ENCODE data around the gene ERFE.

Gene ERFE

DNA sequence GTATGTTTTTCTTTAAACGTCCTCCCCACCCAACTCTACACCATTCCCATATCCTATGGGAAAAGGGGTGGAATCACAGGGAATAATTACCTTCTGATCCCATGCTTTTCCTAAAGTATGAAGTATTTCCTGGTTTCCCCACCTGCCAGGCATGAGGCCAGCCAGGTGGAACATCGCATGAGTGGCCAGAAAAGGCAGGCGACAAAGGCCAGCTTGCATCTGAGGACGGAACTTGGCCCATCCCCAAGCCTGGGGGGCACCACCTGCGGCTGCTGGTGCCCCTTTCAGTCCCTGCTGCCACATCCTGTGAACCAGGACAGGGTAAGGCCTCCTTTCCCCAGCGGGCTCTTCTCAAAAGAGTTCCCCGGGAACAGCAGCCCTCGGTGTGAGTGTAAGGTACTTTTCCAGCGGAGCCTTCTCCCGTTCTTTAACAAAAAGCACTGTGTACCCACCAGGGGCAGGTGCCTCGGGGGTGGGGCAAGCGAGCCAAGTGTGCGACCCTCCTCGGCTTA lies 1.2 kb upstream of the ERFE start:
- no peak for DNase-seq

DNA sequence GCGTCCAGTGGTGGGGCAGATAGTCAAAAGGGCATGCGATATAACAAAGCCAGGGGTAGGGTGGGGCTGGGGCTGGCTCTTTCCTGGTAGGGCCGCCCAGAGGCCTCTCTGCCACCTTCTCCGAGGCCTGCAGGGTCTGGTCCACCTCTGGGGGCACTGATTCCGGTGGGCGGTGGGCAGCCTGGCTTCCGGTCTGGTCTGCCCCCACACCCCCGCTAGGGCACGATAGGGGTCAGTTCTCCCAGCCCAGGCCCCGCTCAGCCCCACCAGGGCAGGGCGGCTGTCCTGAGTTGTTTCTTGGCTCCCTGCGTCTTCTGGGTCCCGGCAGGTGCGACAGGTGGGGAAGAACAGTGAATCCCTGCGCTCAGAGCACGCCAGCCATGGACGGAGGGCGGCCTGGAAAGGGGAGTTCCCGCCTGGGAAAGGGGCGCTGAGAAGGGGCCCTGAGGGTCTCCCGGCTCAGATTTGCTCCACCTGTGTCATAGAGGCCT lies 707 bp upstream of the ERFE start:
- no peak for DNase-seq

DNA sequence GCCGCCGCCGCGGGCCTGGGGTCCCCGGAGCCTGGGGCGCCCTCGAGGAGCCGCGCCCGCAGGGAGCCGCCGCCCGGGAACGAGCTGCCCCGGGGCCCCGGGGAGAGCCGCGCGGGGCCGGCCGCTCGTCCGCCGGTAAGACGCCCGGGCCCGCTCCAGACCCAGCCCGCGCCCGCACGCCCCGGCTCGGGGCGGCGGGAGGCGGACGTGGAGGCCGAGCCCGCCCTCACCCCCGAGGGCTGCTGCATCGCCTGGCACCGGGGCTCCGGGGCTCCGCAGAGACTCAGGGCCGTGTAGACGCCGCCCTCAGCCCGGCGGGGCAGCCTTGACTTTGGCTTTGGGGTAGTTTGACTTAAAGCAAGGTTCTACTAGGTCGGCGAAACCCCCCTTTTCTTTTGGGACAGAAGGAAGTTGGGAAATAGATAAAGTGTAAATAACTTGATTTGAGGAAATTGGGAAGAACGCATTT lies 335 bp downstream of the ERFE start:
- DNase-seq, result no peak

DNA sequence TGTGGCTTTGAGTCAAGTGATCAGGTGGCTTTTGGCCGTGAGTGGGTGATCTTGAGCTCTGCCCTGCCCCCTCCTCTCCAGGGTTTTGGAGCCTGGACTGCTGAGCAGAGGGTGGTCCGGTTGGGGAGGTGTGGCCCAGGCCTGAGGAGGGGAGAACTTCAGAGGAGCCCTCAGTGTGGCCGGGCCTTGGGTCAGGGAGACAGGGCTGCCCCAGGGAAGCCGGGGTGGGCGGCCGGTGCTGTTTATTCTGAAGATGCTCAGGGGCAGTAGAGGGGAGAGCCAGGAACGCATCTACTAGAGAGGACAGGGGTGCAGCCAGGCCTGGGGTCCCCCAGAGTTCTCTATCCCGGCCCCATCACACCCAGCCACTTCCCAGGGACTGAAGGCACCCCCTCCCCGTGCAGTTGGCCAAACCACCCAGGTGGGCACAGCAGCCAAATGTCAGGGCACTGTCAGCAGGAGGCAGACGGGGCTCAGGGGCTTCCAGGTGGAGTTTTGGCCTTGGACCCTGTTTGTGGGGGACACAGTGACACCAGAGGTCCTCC lies 963 bp downstream of the ERFE start:
- DNase-seq, result no peak

DNA sequence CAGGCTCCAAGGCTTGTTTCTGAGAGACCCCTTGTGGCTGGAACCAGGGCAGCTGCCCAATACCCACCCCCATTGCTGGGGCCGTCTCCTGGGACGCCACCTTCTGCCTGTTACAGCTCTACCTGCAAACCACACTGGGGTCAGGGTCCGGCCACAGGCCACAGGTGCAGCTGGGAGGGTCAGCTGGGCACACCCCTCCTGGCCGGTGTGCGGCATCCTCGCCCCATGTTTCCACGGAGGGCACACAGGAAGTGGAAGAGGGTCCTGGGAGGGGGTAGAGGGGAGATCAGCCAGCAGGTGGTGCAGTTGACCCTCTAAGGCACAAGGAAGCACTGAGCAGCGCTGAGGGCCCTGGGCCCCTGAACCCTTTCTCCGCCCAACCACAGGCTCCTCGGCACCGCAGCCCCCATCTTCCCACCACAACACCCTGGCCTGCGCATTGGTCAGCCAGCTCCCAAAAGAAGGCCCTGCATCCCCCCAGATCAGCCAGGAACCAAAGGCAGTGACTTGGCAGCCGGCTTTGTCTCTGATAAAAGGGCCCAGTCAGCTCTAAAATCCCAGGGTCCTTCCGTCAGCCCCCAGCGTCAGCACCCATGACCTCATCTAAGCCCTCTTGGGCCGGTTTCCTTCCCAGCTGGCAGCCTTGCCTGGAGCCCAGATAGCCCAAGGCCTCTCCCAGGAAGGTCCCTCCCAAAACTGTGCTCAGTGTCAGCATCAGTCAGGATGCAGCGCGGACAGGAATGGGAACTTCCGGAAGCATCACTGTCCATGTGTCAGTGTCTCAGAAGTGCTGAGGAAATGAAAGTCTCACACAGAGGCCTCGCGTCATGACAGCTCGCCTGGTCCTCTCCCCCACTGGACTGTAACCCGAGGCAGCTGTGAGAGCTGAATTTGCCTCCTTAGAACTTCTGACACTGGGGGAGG lies 1.7 kb downstream of the ERFE start:
- DNase-seq, result no peak

DNA sequence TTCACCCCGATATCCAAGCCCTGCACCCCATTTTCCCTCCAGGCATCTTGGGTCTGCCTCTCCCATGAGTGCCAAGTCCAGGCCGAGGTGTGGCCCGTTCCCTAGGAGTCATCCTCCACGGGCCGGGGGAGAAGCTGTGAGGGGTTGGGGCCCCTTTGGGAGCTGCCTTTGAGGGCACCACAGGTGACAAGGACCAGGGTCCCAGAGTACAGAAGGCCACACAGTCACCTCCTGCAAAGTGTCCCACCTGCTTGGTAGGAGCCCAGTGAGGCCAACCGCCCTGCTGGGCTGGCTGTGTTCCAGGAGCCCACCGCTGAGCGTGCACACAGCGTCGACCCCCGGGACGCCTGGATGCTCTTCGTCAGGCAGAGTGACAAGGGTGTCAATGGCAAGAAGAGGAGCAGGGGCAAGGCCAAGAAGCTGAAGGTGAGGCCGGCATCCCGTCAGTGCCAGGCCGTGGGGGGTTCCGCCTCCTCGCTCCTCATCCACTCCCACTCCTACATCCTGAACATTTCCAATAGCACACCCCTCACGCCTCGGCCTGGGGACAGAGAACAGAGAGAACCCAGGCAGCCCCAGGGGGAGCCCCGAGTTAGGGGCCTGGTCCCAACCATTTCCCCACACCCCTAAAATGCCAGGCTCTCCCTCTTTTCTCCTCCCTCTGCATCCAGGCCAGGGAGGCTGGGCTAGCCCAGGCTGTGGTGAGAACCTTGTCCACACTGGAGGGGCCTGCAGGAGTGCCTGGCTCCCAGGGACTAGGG lies 2.7 kb downstream of the ERFE start:
- DNase-seq, result no peak

DNA sequence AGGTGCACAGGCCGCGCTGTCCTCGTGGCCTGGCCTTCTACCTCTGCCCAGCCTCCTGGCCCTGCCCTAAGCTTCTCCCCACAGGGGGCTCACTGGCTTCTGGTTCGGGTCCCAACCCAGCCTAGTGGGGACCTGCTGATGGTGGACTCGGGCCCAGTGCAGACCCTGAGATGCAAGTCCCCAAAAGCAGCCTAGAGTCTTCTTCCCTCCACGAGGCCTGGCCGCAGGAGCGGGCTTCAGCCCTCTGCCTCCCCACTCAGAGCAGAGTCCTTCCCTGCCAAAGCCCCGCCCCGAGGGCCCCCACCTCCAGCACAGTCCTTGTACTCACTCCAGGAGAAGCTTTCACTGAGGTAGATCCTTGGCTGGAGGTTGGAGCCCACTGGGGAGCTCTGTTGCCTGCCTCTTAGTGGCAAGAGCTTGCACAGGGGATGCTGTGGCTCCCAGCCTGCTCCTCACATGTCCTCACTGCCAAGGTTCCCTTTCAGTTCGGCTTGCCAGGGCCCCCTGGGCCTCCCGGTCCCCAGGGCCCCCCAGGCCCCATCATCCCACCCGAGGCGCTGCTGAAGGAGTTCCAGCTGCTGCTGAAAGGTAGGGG lies 3.6 kb downstream of the ERFE start:
- no peak for DNase-seq

DNA sequence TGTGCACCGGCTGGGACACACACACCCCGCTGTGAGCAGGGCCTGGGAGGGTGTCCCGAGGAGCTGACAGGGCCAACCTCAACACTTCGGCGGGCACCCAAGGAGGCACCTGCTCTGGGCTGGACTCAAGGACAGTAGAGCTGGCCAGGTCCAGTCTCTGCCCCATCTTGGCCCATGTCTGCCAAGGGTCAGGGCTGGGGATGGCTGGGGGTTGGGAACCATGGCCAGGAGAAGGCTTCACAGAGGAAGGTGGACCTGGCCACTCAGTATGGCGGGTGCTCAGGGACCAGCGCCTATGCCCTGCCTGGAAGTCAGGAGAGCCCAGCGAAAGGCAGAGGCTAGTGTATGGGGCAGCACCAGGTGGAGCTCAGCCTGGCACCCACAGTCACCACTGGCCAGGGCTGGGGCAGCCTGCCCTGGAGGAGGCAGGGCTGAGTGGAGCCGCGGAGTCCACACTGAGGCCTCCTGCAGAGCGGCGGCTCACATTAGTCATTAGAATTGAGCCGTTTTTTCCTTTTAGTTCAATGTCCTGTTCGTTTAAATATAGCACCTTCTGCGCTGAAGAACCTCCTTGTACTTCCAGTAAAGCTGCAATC lies 4.2 kb downstream of the ERFE start:
- no peak for DNase-seq

DNA sequence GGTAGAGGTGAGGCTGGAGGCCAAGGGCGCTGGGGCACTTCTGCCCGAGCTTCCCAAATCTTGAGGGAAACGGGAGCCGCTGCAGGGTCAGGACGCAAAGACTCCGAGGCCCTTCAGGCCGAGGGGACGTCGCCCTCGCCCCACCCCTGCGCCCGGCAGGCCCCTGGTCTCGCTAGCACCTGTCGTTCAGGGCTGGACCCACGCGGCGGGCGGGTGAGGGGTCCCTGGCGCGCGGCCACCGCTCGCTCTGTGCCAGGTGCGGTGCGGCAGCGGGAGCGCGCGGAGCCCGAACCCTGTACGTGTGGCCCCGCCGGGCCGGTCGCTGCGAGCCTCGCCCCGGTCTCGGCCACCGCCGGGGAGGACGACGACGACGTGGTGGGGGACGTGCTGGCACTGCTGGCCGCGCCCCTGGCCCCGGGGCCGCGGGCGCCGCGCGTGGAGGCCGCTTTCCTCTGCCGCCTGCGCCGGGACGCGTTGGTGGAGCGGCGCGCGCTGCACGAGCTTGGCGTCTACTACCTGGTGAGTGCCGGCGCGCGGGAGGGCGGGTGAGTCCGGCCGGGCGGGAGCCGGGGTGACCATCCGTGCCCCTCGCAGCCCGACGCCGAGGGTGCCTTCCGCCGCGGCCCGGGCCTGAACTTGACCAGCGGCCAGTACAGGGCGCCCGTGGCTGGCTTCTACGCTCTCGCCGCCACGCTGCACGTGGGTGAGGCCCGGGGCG lies 4.9 kb downstream of the ERFE start:
- no peak for DNase-seq

DNA sequence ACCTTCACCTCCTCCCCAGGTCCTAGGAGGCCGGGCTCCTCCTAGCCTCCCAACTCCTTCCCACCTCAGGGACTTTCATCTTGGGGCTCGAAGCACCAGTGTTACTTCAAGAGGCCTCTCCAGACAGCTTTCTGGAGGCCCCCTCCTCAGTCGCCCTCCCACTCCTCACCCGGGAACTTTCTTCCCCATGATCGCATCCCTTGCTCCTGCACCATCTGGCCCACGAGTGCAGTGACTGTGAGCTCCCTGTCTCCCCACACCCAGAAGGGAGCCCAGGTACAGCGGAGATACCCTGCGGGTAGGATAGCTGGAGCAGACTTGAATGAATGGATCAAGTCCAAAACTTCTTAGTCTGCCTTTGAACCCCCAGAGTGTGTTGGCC lies 6.1 kb downstream of the ERFE start:
- DNase-seq, result no peak

DNA sequence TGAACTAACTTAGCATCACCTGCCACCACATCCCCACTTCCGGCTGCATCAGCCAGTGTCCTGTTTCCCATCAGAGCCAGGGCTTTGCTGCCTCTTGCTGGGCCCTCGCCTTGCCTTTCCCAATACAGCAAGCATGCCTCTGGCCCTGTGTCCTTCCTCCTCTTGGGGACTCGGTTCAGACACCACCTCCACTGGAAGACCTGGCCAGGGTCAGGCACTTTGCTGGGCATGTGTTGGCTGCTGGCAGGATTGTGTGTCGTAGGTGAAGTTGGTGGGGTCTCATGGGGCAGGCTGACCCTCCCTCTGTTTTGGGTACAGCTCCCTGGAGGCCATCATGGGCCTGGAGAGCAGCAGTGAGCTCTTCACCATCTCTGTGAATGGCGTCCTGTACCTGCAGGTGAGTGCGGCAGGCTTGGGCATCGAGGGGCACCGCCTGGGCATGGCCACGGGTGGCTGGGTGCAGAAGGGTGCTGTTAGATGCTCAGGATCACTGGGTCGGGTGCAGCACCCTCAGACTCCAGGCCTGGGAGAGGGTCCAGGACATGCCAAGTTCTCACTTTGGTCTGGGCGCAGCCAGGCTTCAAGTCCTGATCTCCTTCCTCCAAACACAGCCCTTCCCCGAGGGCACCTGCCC lies 6.6 kb downstream of the ERFE start:
- no peak for DNase-seq

DNA sequence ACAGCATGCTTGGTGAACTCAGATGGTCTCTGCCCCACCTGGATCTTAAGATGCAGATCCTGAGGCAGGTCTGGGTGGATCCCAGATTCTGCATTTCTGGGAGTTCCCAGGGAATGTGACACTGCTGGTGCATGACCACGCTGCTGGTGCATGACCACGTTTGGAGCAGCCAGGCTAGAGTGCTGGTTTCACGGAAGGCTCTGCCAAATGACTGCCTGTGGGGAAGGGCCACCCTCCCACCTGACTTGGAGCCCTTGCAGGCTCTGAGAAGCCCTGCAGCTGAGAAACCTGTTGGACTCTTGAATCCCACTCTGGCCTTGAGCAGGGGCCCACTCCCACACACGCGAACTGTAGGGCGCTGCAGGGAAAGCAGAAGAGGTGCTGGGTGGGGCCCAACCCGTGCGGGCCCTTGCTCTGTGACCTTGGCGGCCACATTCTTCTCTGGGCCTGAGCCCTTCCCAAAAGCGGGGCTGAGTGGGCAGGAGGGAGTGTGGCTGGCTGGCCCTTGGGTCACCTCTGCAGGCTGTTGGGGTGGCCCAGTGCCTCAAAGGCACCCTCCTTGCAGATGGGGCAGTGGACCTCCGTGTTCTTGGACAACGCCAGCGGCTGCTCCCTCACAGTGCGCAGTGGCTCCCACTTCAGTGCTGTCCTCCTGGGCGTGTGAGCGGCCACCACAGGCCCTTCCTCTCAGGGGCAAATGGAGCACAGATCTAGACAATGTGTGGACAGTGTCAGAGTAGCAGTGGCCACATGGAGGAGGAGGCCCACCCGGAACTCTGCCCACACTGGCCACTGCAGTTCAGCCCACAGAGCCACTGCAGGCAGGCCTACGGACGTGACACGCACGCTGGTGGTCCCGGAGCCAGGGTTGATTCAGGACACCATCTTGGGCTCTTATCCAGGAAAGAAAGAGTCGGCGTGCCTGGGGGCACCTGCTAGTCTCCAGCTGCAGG lies 7.9 kb downstream of the ERFE start:
- DNase-seq, result no peak

DNA sequence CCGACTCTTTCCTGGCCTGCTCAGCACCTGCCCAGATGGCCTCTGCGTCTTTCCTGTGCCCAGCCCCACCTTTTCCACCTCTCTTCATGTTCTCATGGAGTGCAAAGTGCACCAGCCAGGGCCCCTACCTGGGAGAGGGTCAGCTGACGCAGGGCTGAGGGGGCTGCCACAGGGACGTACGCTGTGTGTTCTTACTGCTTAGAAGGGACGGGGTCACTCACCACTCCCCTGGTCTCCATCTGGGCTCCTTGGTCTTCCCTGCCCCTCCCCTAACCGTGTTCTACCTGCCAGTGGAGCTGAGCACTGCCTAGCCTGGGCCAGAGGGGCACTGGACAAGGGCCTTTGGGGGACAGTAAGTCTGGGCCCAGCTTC lies 8.6 kb downstream of the ERFE start:
- no peak for DNase-seq

DNA sequence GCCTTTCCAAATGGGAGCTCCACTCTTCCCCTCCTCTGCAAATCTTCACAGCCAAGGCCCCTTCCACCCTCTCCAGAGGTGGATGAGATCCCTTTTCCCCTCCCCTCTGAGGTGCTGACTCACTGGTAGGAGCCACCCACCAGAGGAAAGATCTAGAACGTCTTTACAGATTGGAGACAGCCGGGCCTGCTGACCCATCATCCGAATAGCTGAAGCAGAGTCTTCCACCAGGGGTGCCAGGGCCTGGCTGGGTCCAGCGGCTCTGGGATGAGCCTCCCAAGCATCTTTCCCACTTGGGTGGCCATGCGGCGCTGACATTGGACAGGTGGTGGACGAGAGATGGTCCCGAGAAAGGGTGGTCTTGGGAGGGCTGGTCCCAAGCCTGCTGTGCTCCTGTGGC lies 9.0 kb downstream of the ERFE start:
- no peak for DNase-seq

DNA sequence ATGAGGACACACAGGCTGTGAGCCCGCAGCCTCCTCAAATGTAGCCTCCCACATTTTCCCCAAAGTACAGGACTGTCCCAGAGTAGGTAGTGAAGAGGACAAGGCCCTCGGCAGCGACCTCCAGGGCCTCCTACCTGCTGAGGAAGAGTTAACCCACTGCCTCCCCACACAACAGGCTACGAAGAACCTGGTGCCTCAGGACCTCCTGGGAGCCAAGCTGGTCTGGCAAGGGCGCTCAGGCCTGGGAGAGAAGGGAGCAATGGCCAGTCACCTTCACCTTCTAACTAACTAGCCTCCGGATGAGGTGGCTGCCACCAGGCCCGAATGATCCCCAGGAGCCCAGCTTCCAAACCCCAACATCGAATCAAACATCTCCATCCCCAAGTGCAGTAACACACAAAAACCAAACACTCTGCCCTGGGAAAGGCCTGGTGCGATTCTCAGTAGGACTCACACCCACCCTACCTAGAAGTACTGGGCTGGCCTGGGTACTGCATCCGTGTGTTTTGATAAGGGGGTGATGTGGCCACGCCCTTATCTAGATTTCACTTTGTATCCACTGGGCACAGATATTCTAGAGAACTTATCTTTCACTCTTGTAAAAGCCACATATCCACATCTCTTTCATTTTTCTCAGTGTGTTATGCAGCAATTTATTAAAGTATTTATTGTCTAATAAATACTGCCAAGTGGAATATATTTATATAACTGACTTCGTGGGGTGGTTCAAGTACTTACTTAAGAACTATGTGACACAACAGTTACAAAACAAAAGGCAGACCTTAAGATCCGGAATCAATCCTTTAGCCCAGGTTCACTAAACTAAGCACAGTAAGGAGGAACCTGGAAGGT lies 9.7 kb downstream of the ERFE start:
- DNase-seq, result no peak

DNA sequence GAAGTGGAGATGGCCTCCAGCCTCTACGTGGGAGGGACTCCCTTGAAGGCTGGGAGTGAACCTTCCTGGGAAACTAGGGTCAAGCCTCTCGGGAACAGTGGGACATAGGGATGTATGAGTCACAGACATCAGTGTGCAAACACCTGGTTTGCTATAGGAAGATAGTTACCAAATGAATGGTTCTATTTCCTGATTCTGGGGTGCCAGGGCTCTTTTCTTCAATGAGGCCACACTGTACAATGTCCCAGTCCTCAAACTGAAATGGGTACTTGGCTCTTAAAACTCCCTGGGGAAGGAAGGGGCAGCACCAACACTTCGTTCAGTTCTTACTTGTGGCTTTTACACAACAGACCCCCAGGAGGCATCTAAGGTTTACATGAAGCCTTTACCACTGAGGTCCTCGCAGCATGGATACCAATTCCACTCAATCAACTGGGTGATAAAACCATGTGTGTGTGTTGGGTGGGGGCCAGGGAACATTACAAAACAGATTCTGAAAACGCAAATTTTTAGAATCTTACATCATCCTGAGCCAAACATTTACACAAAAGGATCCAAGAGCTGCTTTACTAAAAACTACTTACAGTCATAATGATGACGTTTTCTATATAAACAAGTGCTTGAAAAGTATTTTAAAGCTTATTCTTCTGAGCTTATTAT lies 10.4 kb downstream of the ERFE start:
- DNase-seq, result no peak

DNA sequence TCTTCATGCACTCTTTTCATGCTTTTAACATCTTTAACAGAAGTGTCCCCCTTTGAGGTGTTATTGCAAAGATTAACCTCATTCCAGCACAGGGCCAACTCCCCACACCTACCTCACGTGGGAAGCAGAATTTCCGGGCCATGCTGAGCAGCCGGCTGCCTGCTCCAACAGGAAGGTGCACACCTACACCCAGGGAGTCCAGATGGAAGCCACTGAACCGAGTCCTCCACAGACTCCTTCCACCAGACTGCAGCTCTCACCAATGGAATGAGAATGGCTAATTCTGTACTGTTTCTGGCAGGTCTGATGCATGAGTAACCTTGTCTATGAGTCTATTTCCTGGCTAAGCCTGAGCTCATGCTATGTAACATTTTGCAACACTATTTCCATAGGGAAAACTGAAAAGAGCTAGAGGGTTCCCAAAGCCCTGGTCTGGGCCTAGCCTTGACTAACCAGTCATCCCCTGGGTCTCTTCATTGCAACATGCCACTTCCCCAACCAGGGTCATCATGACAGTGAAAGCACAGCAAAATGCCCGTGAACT lies 11.0 kb downstream of the ERFE start:
- no peak for DNase-seq

DNA sequence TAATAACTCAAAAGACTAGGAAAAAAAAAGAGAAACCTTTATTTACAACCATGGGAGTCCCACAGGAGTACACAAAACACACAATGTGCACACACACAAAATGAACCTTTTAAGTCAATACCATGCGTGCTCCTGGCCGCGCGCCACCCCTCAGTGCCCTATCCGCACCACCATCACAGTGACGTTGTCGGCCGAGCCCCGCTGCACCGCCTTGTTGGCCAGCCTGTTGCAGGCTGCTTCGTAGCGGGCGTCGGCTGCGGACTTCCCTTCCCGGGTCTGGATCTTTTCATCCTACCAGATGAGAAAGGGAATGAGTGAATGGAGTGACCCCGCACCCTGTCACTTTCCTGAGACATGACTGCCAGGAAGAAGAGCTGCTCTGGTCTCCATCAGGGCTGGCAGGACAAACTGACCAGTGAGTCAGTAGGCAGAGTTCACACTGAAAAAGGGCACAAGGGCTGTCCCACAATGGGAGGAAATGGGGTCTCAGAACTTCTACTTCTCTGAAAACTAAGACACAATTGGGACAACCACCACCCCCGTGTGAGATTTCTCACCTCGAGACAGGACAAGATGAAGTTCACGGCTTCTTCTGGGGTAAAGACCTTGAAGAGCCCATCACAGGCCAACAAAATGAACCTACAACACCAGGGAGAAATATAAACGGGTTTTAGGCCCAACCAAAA lies 11.8 kb downstream of the ERFE start:
- no peak for DNase-seq

All from SHP77 treated with DMSO at 0.1 percent for 48 hours (cell line).